ENCODE data around the gene XIST. TPM values are rescaled to one million over a fixed set of nuclear protein-coding genes. Genes with fewer than 3 reads are reported as not detected.
"Not testable (repeated sequence)": the region's sequence is repeated elsewhere in the genome, so short reads cannot be mapped to it uniquely, and the experiment has no call there.

The XIST gene
- total RNA-seq: not detected

DNA sequence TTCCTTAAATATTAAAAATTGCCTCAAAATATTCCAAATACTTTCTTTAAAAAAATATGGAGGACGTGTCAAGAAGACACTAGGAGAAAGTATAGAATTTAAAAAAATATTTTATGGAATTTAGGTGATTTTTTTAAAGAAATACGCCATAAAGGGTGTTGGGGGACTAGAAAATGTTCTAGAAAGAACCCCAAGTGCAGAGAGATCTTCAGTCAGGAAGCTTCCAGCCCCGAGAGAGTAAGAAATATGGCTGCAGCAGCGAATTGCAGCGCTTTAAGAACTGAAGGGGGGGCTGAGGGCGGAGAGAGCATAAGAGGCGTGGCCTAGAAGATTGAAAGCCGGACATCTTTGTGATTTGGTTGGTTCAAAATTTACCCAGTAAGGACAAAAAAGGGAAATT lies at the start of gene XIST:
Gene XIST, minus strand, starts transcription at position 248 of the 400 bp plus-strand sequence.
- DNase-seq: no peak
- H3K27me3 Mint-ChIP-seq: no peaks in the 10 kb centered on the region
- no peak within 1 kb of the TSS for H3K4me3 Mint-ChIP-seq
- no peak within 1 kb of the TSS for H3K27ac Mint-ChIP-seq
- no peaks in the 10 kb centered on the region for H3K4me1 Mint-ChIP-seq
- H3K36me3 Mint-ChIP-seq: no peaks in the 10 kb centered on the region
- H3K9me3 Mint-ChIP-seq: no peaks in the 10 kb centered on the region

DNA sequence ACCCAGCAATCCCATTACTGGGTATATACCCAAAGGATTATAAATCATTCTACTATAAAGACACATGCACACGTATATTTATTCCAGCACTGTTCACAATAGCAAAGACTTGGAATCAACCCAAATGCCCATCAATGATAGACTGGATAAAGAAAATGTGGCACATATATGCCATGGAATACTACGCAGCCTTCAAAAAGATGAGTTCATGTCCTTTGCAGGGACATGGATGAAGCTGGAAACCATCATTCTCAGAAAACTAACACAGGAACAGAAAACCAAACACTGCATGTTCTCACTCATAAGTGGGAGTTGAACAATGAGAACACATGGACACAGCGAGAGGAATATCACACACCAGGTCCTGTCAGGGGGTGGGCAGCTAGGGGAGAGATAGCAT lies 45.8 kb upstream of the XIST start:
- not testable (repeated sequence) for H3K36me3 Mint-ChIP-seq, H3K27me3 Mint-ChIP-seq, H3K9me3 Mint-ChIP-seq, DNase-seq, H3K4me3 Mint-ChIP-seq, H3K27ac Mint-ChIP-seq, H3K4me1 Mint-ChIP-seq

GRCh38 chrX:73892515-73893090 lies 40.1 kb upstream of the XIST start:
- not testable (repeated sequence) for H3K4me1 Mint-ChIP-seq, H3K27ac Mint-ChIP-seq, DNase-seq, H3K9me3 Mint-ChIP-seq, H3K4me3 Mint-ChIP-seq, H3K36me3 Mint-ChIP-seq, H3K27me3 Mint-ChIP-seq

DNA sequence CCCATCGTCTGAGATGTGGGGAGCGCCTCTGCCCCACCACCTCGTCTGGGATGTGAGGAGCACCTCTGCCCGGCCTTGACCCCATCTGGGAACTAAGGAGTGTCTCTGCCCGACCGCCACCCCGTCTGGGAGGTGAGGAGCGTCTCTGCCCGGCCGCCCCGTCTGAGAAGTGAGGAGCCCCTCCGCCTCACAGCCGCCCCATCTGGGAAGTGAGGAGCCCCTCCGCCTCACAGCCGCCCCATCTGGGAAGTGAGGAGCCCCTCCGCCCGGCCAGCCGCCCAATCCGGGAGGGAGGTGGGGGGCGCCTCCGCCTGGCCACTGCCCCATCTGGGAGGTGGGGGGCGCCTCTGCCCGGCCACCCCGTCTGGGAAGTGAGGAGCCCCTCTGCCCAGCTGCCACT lies 29.7 kb upstream of the XIST start:
- H3K27ac Mint-ChIP-seq, H3K27me3 Mint-ChIP-seq, H3K4me1 Mint-ChIP-seq: not testable (repeated sequence)

GRCh38 chrX:73877687-73878086 lies 25.2 kb upstream of the XIST start:
- Mint-ChIP-seq H3K9me3 (peaks cover 7% of the 10 kb centered on the region), H3K4me1 (no peaks in the 10 kb centered on the region), H3K4me3 (no peak overlapping the region), H3K27me3 (peaks cover 4% of the 10 kb centered on the region), H3K27ac (no peak overlapping the region), H3K36me3 (no peaks in the 10 kb centered on the region)
- no peak for DNase-seq

More for the DNA sequence above, 29.7 kb upstream of the XIST start:
- H3K9me3 Mint-ChIP-seq, DNase-seq, H3K36me3 Mint-ChIP-seq, H3K4me3 Mint-ChIP-seq: not testable (repeated sequence)

DNA sequence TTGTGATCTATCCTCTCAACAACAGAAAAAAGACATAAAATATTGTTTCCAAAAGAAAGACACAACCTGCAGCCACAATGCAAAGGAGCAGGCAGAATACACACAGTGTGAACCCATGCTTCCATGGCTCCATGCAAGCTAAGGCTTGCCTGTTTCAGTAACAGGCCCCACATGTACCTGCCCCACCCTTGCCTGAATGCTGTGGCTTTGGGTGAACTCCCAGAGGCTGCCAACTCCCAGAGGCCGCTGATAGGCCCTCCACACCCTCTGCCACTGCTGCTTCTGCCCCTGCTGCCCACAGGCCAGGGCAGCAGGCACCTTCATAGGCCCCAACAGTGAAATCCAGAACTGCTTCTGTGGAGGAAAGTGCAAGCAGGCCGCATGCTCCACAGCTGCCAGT lies 24.4 kb upstream of the XIST start:
- Mint-ChIP-seq H3K4me3 (no peak overlapping the region), H3K9me3 (peaks cover 7% of the 10 kb centered on the region), H3K27ac (no peak overlapping the region), H3K4me1 (peaks cover 2% of the 10 kb centered on the region), H3K36me3 (no peaks in the 10 kb centered on the region), H3K27me3 (peaks cover 4% of the 10 kb centered on the region)
- no peak for DNase-seq

GRCh38 chrX:73868916-73869315 lies 16.4 kb upstream of the XIST start:
- Mint-ChIP-seq H3K4me3 (no peak overlapping the region), H3K9me3 (no peaks in the 10 kb centered on the region), H3K27ac (no peak overlapping the region), H3K36me3 (no peaks in the 10 kb centered on the region), H3K27me3 (peaks cover 3% of the 10 kb centered on the region), H3K4me1 (peaks cover 3% of the 10 kb centered on the region)
- no peak for DNase-seq

- no peak for DNase-seq
- Mint-ChIP-seq H3K9me3 (no peaks in the 10 kb centered on the region), H3K27me3 (peaks cover 3% of the 10 kb centered on the region), H3K36me3 (no peaks in the 10 kb centered on the region), H3K4me3 (no peak overlapping the region), H3K27ac (no peak overlapping the region), H3K4me1 (peaks cover 3% of the 10 kb centered on the region)
Measured at GRCh38 chrX:73867144-73867543, 14.6 kb upstream of the XIST start.

DNA sequence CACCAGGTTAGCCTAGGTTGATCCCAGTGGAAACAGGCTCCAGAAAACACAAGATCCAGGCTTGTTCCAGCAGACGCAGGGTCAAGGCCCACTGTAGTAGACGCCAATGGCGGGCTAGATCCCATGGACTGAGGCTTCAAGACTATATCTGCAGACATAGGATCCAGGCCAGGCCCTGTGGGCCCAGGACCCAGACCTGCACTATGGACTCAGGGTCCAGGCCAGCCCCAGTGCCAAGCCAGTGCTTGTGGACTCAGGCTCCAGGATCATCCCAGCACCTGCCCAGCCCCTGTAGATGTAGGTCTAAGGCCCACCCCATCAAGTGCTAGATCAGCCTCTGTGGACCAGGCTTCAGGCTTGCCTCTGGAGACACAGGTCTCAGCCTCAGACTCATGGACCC lies 11.3 kb upstream of the XIST start:
- no peaks in the 10 kb centered on the region for H3K36me3 Mint-ChIP-seq
- no peaks in the 10 kb centered on the region for H3K9me3 Mint-ChIP-seq
- H3K27ac Mint-ChIP-seq: no peak overlapping the region
- H3K4me1 Mint-ChIP-seq: no peaks in the 10 kb centered on the region
- H3K4me3 Mint-ChIP-seq: no peak overlapping the region
- H3K27me3 Mint-ChIP-seq: no peaks in the 10 kb centered on the region
- no peak for DNase-seq

GRCh38 chrX:73863268-73863667 lies 10.8 kb upstream of the XIST start:
- no peaks in the 10 kb centered on the region for H3K9me3 Mint-ChIP-seq
- no peaks in the 10 kb centered on the region for H3K36me3 Mint-ChIP-seq
- DNase-seq: no peak
- no peak overlapping the region for H3K27ac Mint-ChIP-seq
- no peaks in the 10 kb centered on the region for H3K4me1 Mint-ChIP-seq
- no peak overlapping the region for H3K4me3 Mint-ChIP-seq
- H3K27me3 Mint-ChIP-seq: no peaks in the 10 kb centered on the region

DNA sequence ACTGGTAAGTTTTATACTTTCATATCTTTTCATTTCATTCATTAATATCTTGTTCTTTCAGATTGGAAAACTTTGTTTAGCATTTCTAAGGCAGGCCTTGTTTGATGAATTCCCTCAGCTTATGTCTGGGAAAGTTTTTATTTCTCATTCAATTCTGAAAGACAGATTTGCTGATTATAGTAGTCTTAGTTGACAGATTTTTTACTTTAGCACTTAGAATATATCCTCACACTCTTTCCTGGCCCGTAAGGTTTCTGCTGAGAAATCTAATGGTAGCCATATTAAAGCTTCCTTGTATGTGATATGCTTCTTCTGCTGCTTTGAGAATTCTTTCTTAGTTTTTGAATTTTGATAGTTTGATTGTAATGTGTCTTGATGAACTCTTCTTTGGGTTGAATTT lies 7.1 kb upstream of the XIST start:
- Mint-ChIP-seq H3K27me3 (no peaks in the 10 kb centered on the region), H3K4me3 (no peak overlapping the region), H3K27ac (no peak overlapping the region), H3K36me3 (no peaks in the 10 kb centered on the region), H3K4me1 (no peaks in the 10 kb centered on the region), H3K9me3 (no peaks in the 10 kb centered on the region)
- DNase-seq: no peak

DNA sequence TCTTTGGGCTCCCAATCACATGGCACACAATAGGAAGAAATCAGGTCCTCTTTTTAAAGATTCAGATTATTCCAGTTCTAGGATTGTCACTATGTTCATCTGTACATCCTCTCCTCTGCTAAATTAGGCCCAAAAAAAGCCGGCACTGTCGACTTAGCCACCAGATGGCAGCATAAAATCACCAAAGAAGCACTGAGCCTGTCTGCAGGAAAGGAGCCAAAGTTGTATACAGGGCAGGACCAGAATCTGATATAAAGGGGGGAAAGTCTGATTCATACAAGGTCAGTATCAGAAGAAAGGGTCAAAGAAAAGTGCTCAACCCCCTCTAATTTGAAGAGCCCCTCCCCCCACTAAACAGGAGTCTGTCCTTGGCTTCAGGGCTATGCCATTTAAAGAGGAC lies 3.0 kb upstream of the XIST start:
- no peaks in the 10 kb centered on the region for H3K27me3 Mint-ChIP-seq
- no peak overlapping the region for H3K27ac Mint-ChIP-seq
- peak; percentile 27 for DNase-seq
- H3K9me3 Mint-ChIP-seq: no peaks in the 10 kb centered on the region
- H3K36me3 Mint-ChIP-seq: no peaks in the 10 kb centered on the region
- H3K4me3 Mint-ChIP-seq: no peak overlapping the region
- no peaks in the 10 kb centered on the region for H3K4me1 Mint-ChIP-seq

DNA sequence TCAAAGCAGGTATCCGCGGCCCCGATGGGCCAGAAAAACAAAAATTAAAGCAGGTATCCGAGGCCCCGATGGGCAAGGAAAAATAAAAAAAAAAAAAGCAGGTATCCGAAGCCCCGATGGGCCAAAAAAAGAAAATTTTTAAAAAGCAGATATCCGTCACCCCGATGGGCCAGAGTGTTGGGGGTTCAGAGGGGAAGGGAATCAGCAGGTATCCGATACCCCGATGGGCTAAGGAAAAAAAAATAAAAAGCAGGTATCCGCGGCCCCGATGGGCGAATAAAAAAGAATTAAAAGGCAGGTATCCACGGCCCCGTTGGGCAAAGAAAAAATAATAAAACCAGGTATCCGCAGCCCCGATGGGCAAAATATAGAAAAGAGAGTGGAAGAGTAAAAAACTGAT lies 492 bp downstream of the XIST start:
- Mint-ChIP-seq H3K27me3 (no peaks in the 10 kb centered on the region), H3K4me3 (no peak overlapping the region), H3K27ac (no peak overlapping the region), H3K9me3 (no peaks in the 10 kb centered on the region), H3K4me1 (no peaks in the 10 kb centered on the region), H3K36me3 (no peaks in the 10 kb centered on the region)
- no peak for DNase-seq

DNA sequence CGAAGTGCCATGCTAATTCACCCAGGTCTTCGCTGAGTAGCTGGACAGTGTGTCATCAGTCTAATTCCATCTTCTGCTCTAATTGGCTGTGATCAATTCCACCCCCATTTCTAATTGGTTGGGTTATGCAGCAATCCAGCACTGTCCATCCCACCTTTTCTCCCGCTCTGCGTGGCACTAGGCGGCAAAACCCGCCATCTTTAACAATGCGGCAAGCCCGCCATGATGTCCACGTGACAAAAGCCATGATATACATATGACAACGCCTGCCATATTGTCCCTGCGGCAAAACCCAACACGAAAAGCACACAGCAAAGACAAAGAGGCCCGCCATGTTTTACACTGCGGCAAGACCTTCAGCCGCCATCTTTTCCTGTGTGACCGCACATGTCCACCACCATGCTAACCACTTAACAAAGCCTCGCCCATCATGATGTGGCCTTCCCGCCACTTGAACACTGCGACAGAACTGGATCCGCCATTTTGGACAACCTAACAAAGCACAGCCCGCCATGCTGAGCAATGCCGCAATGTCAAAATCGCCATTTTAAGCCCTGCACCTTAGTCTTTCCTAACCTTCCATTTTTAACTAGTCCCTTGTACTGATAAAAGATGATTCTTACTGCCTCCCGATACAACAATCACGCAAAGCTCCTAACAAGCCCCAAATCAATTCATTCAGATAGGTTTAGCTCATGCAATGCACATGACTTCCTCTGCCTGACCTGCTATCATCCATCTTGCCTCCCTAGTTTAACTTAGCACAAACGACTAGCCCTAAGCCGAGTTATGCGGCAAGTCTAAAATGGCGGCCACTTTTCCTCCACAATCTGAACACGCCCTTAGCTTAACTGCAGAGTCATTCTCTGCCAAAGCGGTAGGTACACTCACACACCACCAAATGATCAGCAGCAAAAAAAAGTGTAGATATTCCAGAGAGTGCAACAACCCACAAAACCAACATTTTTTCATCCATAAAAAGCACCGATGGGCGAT lies 1.2 kb downstream of the XIST start:
- DNase-seq: no peak
- Mint-ChIP-seq H3K36me3 (no peaks in the 10 kb centered on the region), H3K9me3 (no peaks in the 10 kb centered on the region), H3K4me1 (no peaks in the 10 kb centered on the region), H3K4me3 (no peak overlapping the region), H3K27me3 (no peaks in the 10 kb centered on the region), H3K27ac (no peak overlapping the region)

DNA sequence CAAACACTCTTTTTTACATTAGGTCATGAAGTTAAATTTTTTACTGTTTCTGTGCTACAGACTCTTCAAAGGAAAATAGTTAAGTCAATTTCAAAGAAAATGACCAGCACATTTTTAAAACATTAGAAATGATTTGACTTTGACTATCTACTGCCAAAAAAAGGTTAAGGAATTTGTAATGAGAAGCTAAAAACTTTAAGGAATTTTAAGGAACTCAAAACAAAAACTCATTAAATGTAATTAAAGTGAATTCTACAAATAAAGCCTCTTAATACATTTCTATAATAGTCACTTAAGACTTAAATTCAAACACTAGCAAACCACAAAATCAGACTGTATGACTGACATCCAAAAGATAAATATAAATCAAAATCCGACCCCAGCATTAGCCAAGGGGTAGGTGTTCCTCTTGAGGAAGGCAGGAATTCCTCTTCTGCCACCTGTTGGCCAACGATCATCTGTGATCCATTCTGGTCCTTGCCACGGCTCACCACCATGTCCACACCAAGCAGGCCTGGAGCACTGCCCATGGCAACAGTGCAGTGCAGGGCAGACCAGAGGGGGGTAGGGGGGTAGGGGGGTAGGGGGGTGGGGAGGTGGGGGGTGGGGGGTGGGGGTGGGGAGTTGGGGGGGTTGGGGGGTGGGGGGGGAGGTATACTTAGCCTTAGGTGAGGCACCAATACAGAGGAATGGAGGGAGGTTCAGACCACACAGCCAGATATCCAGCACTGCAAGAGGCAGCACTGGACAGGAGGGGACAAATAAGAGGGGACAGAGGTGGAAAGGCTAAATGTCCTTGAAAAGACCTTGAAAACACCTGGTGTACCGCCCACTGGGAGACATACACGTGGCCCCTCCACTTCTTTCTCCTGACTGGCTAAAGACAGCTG lies 2.1 kb downstream of the XIST start:
- no peaks in the 10 kb centered on the region for H3K9me3 Mint-ChIP-seq
- no peaks in the 10 kb centered on the region for H3K36me3 Mint-ChIP-seq
- no peak overlapping the region for H3K4me3 Mint-ChIP-seq
- H3K27ac Mint-ChIP-seq: no peak overlapping the region
- no peak for DNase-seq
- no peaks in the 10 kb centered on the region for H3K4me1 Mint-ChIP-seq
- H3K27me3 Mint-ChIP-seq: no peaks in the 10 kb centered on the region
